Left lung (tissue), 10 donors: ENCODE measurements around the gene ALG2. TPM values are rescaled to one million over a fixed set of nuclear protein-coding genes. Genes with fewer than 3 reads are reported as not detected.

Experiments
- ATAC-seq: fragments of 200-7000 bp; cut with Tn5 transposase; one replicate; pipeline ENCODE4 v1.9.1; 2020; ENCODE audit warnings: moderate library complexity
- DNase-seq, 4 donors: peaks; one replicate each; pipeline ENCODE4 v3.0.0-alpha.2; 2013 to 2020
- H3K27ac ChIP-seq, 2 donors: fragments of 200-600 bp; sonication (generic) in 1 of 2; one replicate each; pipeline versions ENCODE4 v1.5.0 to v1.8.0; 2020 to 2021
- H3K27me3 ChIP-seq, 2 donors: fragments of 200-600 bp; sonication (generic) in 1 of 2; one replicate each; pipeline versions ENCODE4 v1.5.0 to v1.8.0; 2020 to 2021
- H3K36me3 ChIP-seq, 2 donors: fragments of 200-600 bp; sonication (generic) in 1 of 2; one replicate each; pipeline versions ENCODE4 v1.5.0 to v1.8.0; 2020 to 2021
- H3K4me1 ChIP-seq, 2 donors: fragments of 200-600 bp; one replicate each; pipeline ENCODE4 v1.8.0; 2021
- H3K4me3 ChIP-seq, 2 donors: fragments of 200-600 bp; sonication (generic) in 1 of 2; one replicate each; pipeline versions ENCODE4 v1.5.0 to v1.8.0; 2020 to 2021; ENCODE audit warnings: mild to moderate bottlenecking in 1 of 2
- H3K9me3 ChIP-seq, 2 donors: fragments of 200-600 bp; sonication (generic) in 1 of 2; one replicate each; pipeline versions ENCODE4 v1.5.0 to v1.8.0; 2020 to 2021
- CTCF ChIP-seq, 2 donors: fragments of 200-600 bp; sonication (generic) in 1 of 2; IDR thresholded peaks; one replicate each; pipeline versions ENCODE4 v1.5.0 to v1.8.0; 2021; ENCODE audit warnings: antibody characterized with exemption in 2 of 2
- intact Hi-C, 2 donors: fragments of 100-400 bp; cut with DNase I; formaldehyde crosslinking; loops; one replicate each; pipeline versions ENCODE4 v1.11.2 to v1.14.2; 2022
- polyA plus RNA-seq, 6 donors: library from polyadenylated mRNA; unstranded; fragments of 120-200 nt; gene quantifications; one replicate each; pipeline ENCODE4 v1.2.1, GENCODE V29; 2013; ENCODE audit not compliant: insufficient read length in 6 of 6
- total RNA-seq, 2 donors: library from RNA; stranded (reverse); fragmentation: NEBNext Ultra II Directional; extraction: Animal tissue kit (Norgen Biotek cat#: 25700); gene quantifications; one replicate each; pipeline ENCODE4 v1.2.1, GENCODE V29; 2021
- donor health status: DM: no; HTN: yes; CAD: no.
- donor health status: DM: no; HTN: no; CAD: no.

ALG2 gene
- total and polyA plus RNA-seq, 8 donors, result 29.8 to 47.7 (median 34.8) TPM

GRCh38 chr9:99173570-99174504 is 47.9 kb downstream of the ALG2 start:
- Histone ChIP-seq H3K36me3 (no peaks in the 10 kb centered on the region), H3K27ac (no peak overlapping the region), H3K9me3 (no peaks in the 10 kb centered on the region), H3K4me1 (no peaks in the 10 kb centered on the region), H3K4me3 (no peak overlapping the region), H3K27me3 (peaks cover 0 to 3% of the 10 kb centered on the region in 2 donors)
- DNase-seq (no peak), ATAC-seq (no peak)
- no peak for TF ChIP-seq CTCF (IDR thresholded peaks at IDR 0.05)
- intact Hi-C loops, result loop anchor here in 1 of 2 donors (10.0 kb wide), 1 partner anchor 59 kb away; no protein-coding TSS in a partner anchor

- no peak for TF ChIP-seq CTCF (IDR thresholded peaks at IDR 0.05)
- no peak for ATAC-seq
- intact Hi-C loops, result loop anchor here in 1 of 2 donors (10.0 kb wide), 1 partner anchor 58 kb away; no protein-coding TSS in a partner anchor
- Histone ChIP-seq H3K27ac (no peak overlapping the region), H3K4me3 (no peak overlapping the region), H3K27me3 (peaks cover 0 to 10% of the 10 kb centered on the region in 2 donors), H3K4me1 (no peaks in the 10 kb centered on the region), H3K9me3 (no peaks in the 10 kb centered on the region), H3K36me3 (no peaks in the 10 kb centered on the region)
- no peak for DNase-seq
These were observed 49.3 kb downstream of the ALG2 start for GRCh38 chr9:99172124-99173091.

GRCh38 chr9:99171225-99172123 is 50.3 kb downstream of the ALG2 start:
- H3K27ac ChIP-seq, result no peak overlapping the region
- H3K4me1 ChIP-seq, result no peaks in the 10 kb centered on the region
- no peak for DNase-seq
- TF ChIP-seq CTCF (IDR thresholded peaks at IDR 0.05), result no peak
- H3K4me3 ChIP-seq, result no peak overlapping the region
- intact Hi-C loops, result loop anchor here in 1 of 2 donors (10.0 kb wide), 1 partner anchor 57 kb away; no protein-coding TSS in a partner anchor
- no peak for ATAC-seq
- peaks cover 0 to 10% of the 10 kb centered on the region in 2 donors for H3K27me3 ChIP-seq
- H3K36me3 ChIP-seq, result no peaks in the 10 kb centered on the region
- no peaks in the 10 kb centered on the region for H3K9me3 ChIP-seq

GRCh38 chr9:99169982-99170761 is 51.6 kb downstream of the ALG2 start:
- Histone ChIP-seq H3K27ac (no peak overlapping the region), H3K4me3 (no peak overlapping the region), H3K27me3 (peaks cover 0 to 10% of the 10 kb centered on the region in 2 donors), H3K36me3 (no peaks in the 10 kb centered on the region), H3K4me1 (no peaks in the 10 kb centered on the region), H3K9me3 (no peaks in the 10 kb centered on the region)
- no peak for DNase-seq
- intact Hi-C loops, result loop anchor here in 1 of 2 donors (10.0 kb wide), 2 partner anchors 55 kb away; partner anchors contain the start of genes ALG2 and SEC61B
- no peak for ATAC-seq
- no peak for TF ChIP-seq CTCF (IDR thresholded peaks at IDR 0.05)
